DOHH2 (cell line): ENCODE data around the gene ZIC2.

Experiments used
- CTCF ChIP-seq: fragments of 200-600 bp; sonication (generic); IDR thresholded peaks from one replicate; pipeline ENCODE4 v1.5.1; 2014; ENCODE audit warnings: antibody characterized with exemption, mild to moderate bottlenecking, low read depth, low read length; ENCODE audit not compliant: poor library complexity, severe bottlenecking
- EZH2phosphoT487 ChIP-seq: fragments of 200-600 bp; sonication (generic); IDR thresholded peaks from 2 replicates; pipeline ENCODE4 v1.6.1; 2017; ENCODE audit warnings: borderline replicate concordance, mild to moderate bottlenecking, antibody characterized with exemption, low read length, moderate library complexity, mixed read lengths

- TF ChIP-seq CTCF (no peak), EZH2phosphoT487 (no peak)
Measured at GRCh38 chr13:99974939-99975561, 6.5 kb upstream of the ZIC2 start.
